ENCODE measurements around the gene SLC7A10.
"Not testable (repeated sequence)": the region's sequence is repeated elsewhere in the genome, so short reads cannot be mapped to it uniquely, and the experiment has no call there.

The SLC7A10 gene

DNA sequence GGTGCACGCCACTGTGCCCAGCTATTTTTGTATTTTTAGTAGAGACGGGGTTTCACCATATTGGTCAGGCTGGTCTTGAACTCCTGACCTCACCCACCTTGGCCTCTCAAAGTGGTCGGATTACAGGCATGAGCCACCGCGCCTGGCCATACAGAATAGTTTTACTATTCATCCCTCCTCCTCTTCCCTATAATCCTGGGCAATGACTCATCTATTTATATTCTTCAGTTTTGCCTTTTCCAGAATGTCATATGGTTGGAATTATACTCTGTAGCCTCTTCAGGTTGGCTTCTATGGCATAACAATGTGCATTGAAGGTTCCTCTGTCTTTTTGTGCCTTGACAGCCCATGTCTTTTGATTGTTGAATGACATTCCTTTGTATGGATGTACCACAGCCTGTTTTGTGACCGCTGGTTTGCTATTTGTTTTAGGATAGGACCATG lies 53.7 kb downstream of the SLC7A10 start:
- POLR2A ChIA-PET (ENCODE audit: low non-redundant PET), result no interaction called here
- no peak overlapping the region for H3K27ac ChIP-seq
- DNase-seq (ENCODE audit: low spot score), result no peak
- CTCF ChIA-PET, result no interaction called here
- TF ChIP-seq, protein P1, sequence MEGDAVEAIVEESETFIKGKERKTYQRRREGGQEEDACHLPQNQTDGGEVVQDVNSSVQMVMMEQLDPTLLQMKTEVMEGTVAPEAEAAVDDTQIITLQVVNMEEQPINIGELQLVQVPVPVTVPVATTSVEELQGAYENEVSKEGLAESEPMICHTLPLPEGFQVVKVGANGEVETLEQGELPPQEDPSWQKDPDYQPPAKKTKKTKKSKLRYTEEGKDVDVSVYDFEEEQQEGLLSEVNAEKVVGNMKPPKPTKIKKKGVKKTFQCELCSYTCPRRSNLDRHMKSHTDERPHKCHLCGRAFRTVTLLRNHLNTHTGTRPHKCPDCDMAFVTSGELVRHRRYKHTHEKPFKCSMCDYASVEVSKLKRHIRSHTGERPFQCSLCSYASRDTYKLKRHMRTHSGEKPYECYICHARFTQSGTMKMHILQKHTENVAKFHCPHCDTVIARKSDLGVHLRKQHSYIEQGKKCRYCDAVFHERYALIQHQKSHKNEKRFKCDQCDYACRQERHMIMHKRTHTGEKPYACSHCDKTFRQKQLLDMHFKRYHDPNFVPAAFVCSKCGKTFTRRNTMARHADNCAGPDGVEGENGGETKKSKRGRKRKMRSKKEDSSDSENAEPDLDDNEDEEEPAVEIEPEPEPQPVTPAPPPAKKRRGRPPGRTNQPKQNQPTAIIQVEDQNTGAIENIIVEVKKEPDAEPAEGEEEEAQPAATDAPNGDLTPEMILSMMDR (conservative IDR thresholded peaks at IDR 0.05; ENCODE audit: low read depth), result no peak

DNA sequence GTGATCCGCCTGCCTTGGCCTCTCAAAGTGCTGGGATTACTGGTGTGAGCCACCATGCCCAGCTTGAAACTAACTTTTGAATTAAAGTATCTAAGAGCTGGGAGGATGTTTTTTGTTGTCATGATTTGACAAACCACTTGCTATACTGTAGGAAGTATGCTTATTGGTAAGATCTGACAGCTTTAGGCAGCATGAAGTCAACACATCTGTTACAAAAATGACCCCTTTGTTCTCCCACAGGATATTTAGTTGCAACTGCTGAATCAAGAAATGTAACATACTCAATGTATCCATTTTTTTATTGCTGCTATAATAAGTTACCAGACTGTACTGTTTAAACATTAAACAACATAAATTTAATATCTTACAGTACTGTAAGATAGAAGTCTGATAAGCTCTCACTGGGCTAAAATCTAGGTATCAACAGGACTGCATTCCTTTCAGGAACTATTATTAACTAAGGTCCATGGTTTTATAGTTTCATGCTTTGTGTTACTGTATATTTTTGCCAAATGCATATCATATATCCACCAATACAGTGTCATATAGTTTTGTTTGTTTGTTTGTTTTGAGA lies 54.3 kb downstream of the SLC7A10 start:
- no peak overlapping the region for H3K27ac ChIP-seq
- CTCF ChIA-PET, result no interaction called here
- TF ChIP-seq, protein P1 (conservative IDR thresholded peaks at IDR 0.05; ENCODE audit: low read depth), result no peak
- no peak for DNase-seq (ENCODE audit: low spot score)
- POLR2A ChIA-PET (ENCODE audit: low non-redundant PET), result no interaction called here

DNA sequence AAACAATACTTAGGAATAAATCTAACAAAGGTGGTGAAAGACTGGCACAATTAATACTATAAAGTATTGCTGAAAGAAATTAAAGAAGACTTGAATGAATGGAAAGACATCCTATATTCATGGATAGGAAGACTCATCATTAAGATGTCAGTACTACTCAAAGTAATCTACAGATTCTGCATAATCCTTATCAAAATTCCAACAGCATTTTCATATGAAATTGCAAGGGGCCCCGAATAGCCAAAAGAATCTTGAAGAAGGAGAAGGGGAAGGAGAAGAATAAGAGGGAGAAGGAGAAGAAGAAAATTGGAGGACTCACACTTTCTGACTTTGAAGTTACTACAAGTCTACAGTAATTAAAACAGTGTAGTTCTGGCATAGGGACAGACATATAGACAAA lies 57.1 kb downstream of the SLC7A10 start:
- TF ChIP-seq, protein P1 (conservative IDR thresholded peaks at IDR 0.05; ENCODE audit: low read depth), result no peak
- no peak for DNase-seq (ENCODE audit: low spot score)
- ChIA-PET POLR2A (ENCODE audit: low non-redundant PET) (no interaction called here), CTCF (interaction anchor here (0.6 kb wide), 1 partner anchor 873 kb away, joined by 4 read pairs; no protein-coding TSS in a partner anchor)
- no peak overlapping the region for H3K27ac ChIP-seq

DNA sequence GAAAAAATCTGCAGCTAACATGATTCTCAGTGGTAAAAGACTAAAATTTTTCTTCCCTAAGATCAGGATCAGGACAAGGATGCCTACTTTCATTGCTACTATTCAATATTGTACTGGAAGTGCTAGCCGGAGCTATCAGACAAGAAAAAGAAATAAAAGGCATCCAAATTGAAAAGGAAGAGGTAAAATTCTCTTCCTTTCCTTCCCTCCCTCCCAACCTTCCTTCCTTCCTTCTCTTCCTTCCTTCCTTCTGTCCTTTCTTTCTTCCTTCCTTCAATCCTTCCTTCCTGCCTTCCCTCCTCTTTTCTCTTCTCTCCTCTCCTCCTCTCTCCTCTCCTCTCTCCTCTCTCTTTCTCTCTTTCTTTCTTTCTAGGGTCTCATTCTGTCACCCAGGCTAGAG lies 58.2 kb downstream of the SLC7A10 start:
- CTCF ChIA-PET, result no interaction called here

DNA sequence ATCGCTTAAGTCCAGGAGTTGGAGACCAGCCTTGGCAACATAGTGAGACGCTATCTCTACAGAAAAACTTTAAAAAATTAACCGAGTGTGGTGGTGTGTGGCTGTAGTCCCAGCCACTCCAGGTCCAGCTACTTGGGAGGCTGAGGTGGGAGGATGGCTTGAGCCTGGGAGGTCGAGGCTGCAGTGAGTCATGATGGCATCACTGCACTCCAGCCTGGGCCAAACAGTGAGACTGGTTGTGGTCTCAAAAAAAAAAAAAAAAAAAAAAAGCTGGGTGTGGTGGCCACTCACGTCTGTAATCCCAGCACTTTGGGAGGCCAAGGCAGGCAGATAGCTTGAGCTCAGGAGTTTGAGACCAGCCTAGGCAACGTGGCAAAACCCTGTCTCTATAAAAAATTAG lies 59.6 kb downstream of the SLC7A10 start:
- DNase-seq (ENCODE audit: low spot score); POLR2A ChIA-PET (ENCODE audit: low non-redundant PET): not testable (repeated sequence)

More for the DNA sequence above, 58.2 kb downstream of the SLC7A10 start:
- DNase-seq (ENCODE audit: low spot score), result no peak
- POLR2A ChIA-PET (ENCODE audit: low non-redundant PET), result interaction anchor here (1.1 kb wide), 1 partner anchor 10 kb away, joined by 4 read pairs; no protein-coding TSS in a partner anchor
- no peak overlapping the region for H3K27ac ChIP-seq
- TF ChIP-seq, protein P1 (conservative IDR thresholded peaks at IDR 0.05; ENCODE audit: low read depth), result no peak

DNA sequence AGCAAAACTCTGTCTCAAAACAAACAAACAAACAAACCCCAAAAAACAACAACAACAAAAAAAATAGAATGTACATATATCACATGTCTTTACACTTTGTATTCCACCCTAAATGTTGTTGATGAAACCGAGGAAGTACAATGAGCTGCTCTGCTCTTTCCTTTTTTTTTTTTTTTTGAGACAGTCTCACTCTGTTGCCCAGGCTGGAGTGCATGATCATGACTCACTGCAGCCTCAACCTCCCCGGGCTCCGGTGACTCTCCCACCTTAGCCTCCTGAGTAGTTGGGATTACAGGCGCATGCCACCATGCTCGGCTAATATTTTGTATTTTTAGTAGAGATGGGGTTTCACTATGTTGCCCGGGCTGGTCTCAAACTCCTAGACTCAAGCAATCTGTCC lies 62.2 kb downstream of the SLC7A10 start:
- TF ChIP-seq, protein P1 (conservative IDR thresholded peaks at IDR 0.05; ENCODE audit: low read depth), result no peak
- POLR2A ChIA-PET (ENCODE audit: low non-redundant PET), result no interaction called here
- CTCF ChIA-PET, result no interaction called here
- no peak overlapping the region for H3K27ac ChIP-seq
- DNase-seq (ENCODE audit: low spot score), result no peak

More for the DNA sequence above, 59.6 kb downstream of the SLC7A10 start:
- H3K27ac ChIP-seq, CTCF ChIA-PET: not testable (repeated sequence)

DNA sequence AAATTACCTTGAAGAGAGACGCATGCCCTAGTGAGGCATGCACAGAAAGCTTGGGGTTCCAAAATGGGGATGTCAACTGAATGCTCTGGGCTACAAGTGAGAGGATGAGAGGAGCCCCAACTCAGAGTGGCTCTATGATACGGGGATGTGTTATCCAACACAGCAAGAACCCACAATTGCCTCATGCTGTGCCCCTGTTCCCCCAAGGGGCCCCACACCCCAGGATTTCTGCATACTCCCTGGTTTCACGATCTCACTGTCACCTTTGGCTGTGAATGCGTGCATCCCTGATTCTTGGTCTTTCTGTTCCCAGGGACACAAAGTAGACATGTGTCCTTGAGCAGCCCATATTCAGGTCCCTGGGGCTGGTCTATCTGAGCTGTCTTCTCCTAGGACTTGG lies 64.4 kb downstream of the SLC7A10 start:
- TF ChIP-seq, protein P1 (conservative IDR thresholded peaks at IDR 0.05; ENCODE audit: low read depth), result no peak
- ChIA-PET CTCF (interaction anchor here (1.6 kb wide), 1 partner anchor 245 kb away, joined by 7 read pairs; no protein-coding TSS in a partner anchor), POLR2A (ENCODE audit: low non-redundant PET) (no interaction called here)
- H3K27ac ChIP-seq, result no peak overlapping the region
- no peak for DNase-seq (ENCODE audit: low spot score)
